H1 (cell line): Measurements from ENCODE around the gene VSIG10L2. TPM values are rescaled to one million over a fixed set of nuclear protein-coding genes. Genes with fewer than 3 reads are reported as not detected.

ENCODE experiments used
- CTCF ChIA-PET: fragments of 300-600 bp; sonication (Branson Sonifier 250); formaldehyde crosslinking; loops from one replicate; lab custom pipeline; 2021; ENCODE audit not compliant: partially characterized antibody; lab: Charles Lee
- POLR2A ChIA-PET: fragments of 300-600 bp; sonication (Branson Sonifier 250); formaldehyde crosslinking; loops from one replicate; lab custom pipeline; 2021; ENCODE audit warnings: inconsistent platforms; ENCODE audit not compliant: partially characterized antibody; lab: Charles Lee
- DNase-seq, 2 experiments: peaks; one replicate each; pipeline versions ENCODE4 v3.0.0 to v3.0.0-alpha.2; 2010 to 2022; ENCODE audit warnings: low spot score in 2 of 2, low read depth in 1 of 2, mixed read lengths in 1 of 2
- FAIRE-seq: peaks from 2 replicates; lab custom pipeline; 2011; peaks lifted over from hg19 to GRCh38; lab: Jason Lieb, UNC
- H2AFZ ChIP-seq: 2 replicates; pipeline ENCODE4 v1.8.1; 2012; ENCODE audit warnings: low read length, inconsistent platforms
- H2AK5ac ChIP-seq: 2 replicates; pipeline ENCODE4 v1.6.1; 2013; ENCODE audit warnings: low read depth, low read length
- H2BK120ac ChIP-seq: replicated peaks from 2 replicates; pipeline ENCODE3; 2013; ENCODE audit warnings: low read depth, low read length, inconsistent platforms
- H2BK12ac ChIP-seq: 2 replicates; pipeline ENCODE4 v1.6.1; 2013; ENCODE audit warnings: low read depth, low read length
- H2BK15ac ChIP-seq: 2 replicates; pipeline ENCODE4 v1.6.1; 2013; ENCODE audit warnings: low read length
- H2BK20ac ChIP-seq: 2 replicates; pipeline ENCODE4 v1.6.1; 2013; ENCODE audit warnings: low read length
- H2BK5ac ChIP-seq: 2 replicates; pipeline ENCODE4 v1.6.1; 2013; ENCODE audit warnings: low read depth, low read length
- H3K14ac ChIP-seq: 2 replicates; pipeline ENCODE4 v1.6.1; 2013; ENCODE audit warnings: inconsistent platforms; ENCODE audit not compliant: insufficient read length
- H3K18ac ChIP-seq: 2 replicates; pipeline ENCODE4 v1.6.1; 2013; ENCODE audit warnings: low read length; ENCODE audit errors: extremely low read depth
- H3K23ac ChIP-seq: 2 replicates; pipeline ENCODE4 v1.6.1; 2013; ENCODE audit warnings: inconsistent platforms; ENCODE audit not compliant: insufficient read length
- H3K23me2 ChIP-seq: 2 replicates; pipeline ENCODE4 v1.6.1; 2013; ENCODE audit warnings: low read depth, low read length
- H3K27ac ChIP-seq: 2 replicates; pipeline ENCODE4 v1.6.1; 2011; ENCODE audit warnings: low read depth, low read length, inconsistent platforms
- H3K27me3 ChIP-seq, 4 experiments: replicated peaks in 1 of 4; 1 replicate in 1 of 4; 2 replicates in 3 of 4; pipeline versions ENCODE4 v1.6.1 to v1.8.1; 2011 to 2013; ENCODE audit warnings: low read length in 3 of 4, mild to moderate bottlenecking in 3 of 4, inconsistent platforms in 2 of 4, mixed read lengths in 2 of 4, moderate library complexity in 1 of 4; ENCODE audit not compliant: control insufficient read depth in 3 of 4, insufficient read depth in 3 of 4; ENCODE audit errors: extremely low read depth in 1 of 4
- H3K36me3 ChIP-seq, 4 experiments: 2 replicates each; pipeline versions ENCODE4 v1.6.1 to v1.8.1; 2011 to 2013; ENCODE audit warnings: mild to moderate bottlenecking in 4 of 4, low read length in 3 of 4, moderate library complexity in 2 of 4, control low read depth in 1 of 4, inconsistent platforms in 1 of 4; ENCODE audit not compliant: insufficient read depth in 4 of 4, control insufficient read depth in 2 of 4
- H3K4ac ChIP-seq: replicated peaks from 2 replicates; pipeline ENCODE3; 2013; ENCODE audit warnings: low read length, low read depth, mixed read lengths, inconsistent platforms; ENCODE audit not compliant: insufficient read length
- H3K4me1 ChIP-seq, 4 experiments: replicated peaks in 1 of 4; 1 replicate in 1 of 4; 2 replicates in 3 of 4; pipeline versions ENCODE4 v1.6.1 to v1.8.1; 2011 to 2013; ENCODE audit warnings: low read length in 3 of 4, inconsistent platforms in 2 of 4, mixed read lengths in 1 of 4; ENCODE audit not compliant: insufficient read depth in 4 of 4, control insufficient read depth in 3 of 4
- H3K4me2 ChIP-seq, 2 experiments: 2 replicates each; pipeline versions ENCODE4 v1.6.1 to v1.8.1; 2011 to 2013; ENCODE audit warnings: low read depth in 2 of 2, low read length in 2 of 2, control low read depth in 1 of 2, inconsistent platforms in 1 of 2, mild to moderate bottlenecking in 1 of 2; ENCODE audit not compliant: insufficient read depth in 1 of 2
- H3K4me3 ChIP-seq, 4 experiments: fragments of 200-600, 300-600 bp in 1 of 4; sonication (generic), shearing (Covaris generic), sonication (Bioruptor Twin) in 1 of 4; 2 replicates each; pipeline versions ENCODE4 v1.5.1 to v1.8.1; 2011 to 2016; ENCODE audit warnings: low read length in 4 of 4, low read depth in 3 of 4, control low read depth in 2 of 4, inconsistent platforms in 2 of 4, mild to moderate bottlenecking in 2 of 4, mixed read lengths in 1 of 4, moderate library complexity in 1 of 4; ENCODE audit not compliant: insufficient read depth in 2 of 4; ENCODE audit errors: extremely low read depth in 1 of 4
- H3K56ac ChIP-seq: replicated peaks from 2 replicates; pipeline ENCODE3; 2013; ENCODE audit warnings: low read depth, mild to moderate bottlenecking, mixed read lengths, low read length, inconsistent platforms; ENCODE audit not compliant: insufficient read length
- H3K79me1 ChIP-seq: 2 replicates; pipeline ENCODE4 v1.6.1; 2013; ENCODE audit warnings: low read depth, low read length, control low read depth
- H3K79me2 ChIP-seq, 2 experiments: 2 replicates each; pipeline versions ENCODE4 v1.6.1 to v1.8.1; 2012 to 2013; ENCODE audit warnings: low read length in 2 of 2, mild to moderate bottlenecking in 2 of 2, inconsistent platforms in 1 of 2; ENCODE audit not compliant: insufficient read depth in 2 of 2, control insufficient read depth in 1 of 2
- H3K9ac ChIP-seq, 4 experiments: replicated peaks in 1 of 4; 1 replicate in 1 of 4; 2 replicates in 3 of 4; pipeline versions ENCODE4 v1.6.1 to v1.8.1; 2011 to 2013; ENCODE audit warnings: low read depth in 3 of 4, low read length in 3 of 4, control low read depth in 2 of 4, mild to moderate bottlenecking in 2 of 4, moderate library complexity in 2 of 4, inconsistent platforms in 1 of 4; ENCODE audit errors: extremely low read depth in 1 of 4
- H3K9me3 ChIP-seq, 2 experiments: 2 replicates each; pipeline versions ENCODE4 v1.6.1 to v1.8.1; 2012 to 2013; ENCODE audit warnings: mild to moderate bottlenecking in 2 of 2, moderate library complexity in 2 of 2, control low read depth in 1 of 2, inconsistent platforms in 1 of 2, low read depth in 1 of 2, low read length in 1 of 2, mixed read lengths in 1 of 2; ENCODE audit not compliant: insufficient read depth in 2 of 2
- H4K20me1 ChIP-seq, 2 experiments: replicated peaks in 1 of 2; 2 replicates each; pipeline versions ENCODE3 to v1.8.1; 2011 to 2013; ENCODE audit warnings: inconsistent platforms in 2 of 2, low read length in 2 of 2, mild to moderate bottlenecking in 1 of 2; ENCODE audit not compliant: insufficient read depth in 2 of 2, control insufficient read depth in 1 of 2
- H4K5ac ChIP-seq: 2 replicates; pipeline ENCODE4 v1.6.1; 2013; ENCODE audit warnings: low read length, low read depth, mixed read lengths, inconsistent platforms; ENCODE audit not compliant: insufficient read length
- H4K8ac ChIP-seq: 2 replicates; pipeline ENCODE4 v1.8.0; 2013; ENCODE audit warnings: mild to moderate bottlenecking, moderate library complexity, low read length, inconsistent platforms; ENCODE audit not compliant: insufficient read depth; ENCODE audit errors: extremely low read depth
- H4K91ac ChIP-seq: replicated peaks from 2 replicates; pipeline ENCODE3; 2013; ENCODE audit warnings: low read length, mixed read lengths, inconsistent platforms; ENCODE audit not compliant: insufficient read length
- EGR1 ChIP-seq: IDR thresholded peaks from 2 replicates; pipeline ENCODE4 v1.6.1; 2011; ENCODE audit warnings: low read depth, low read length, borderline replicate concordance
- JUN ChIP-seq: IDR thresholded peaks from 2 replicates; pipeline ENCODE4 v1.6.1; 2011; ENCODE audit warnings: low read depth, mild to moderate bottlenecking, improper control_type of control experiment, low read length
- POLR2A ChIP-seq, 2 experiments: IDR thresholded peaks; 1 replicate in 1 of 2; 2 replicates in 1 of 2; pipeline ENCODE4 v1.6.1; 2011; ENCODE audit warnings: low read depth in 2 of 2, low read length in 2 of 2, mild to moderate bottlenecking in 2 of 2; ENCODE audit errors: control extremely low read depth in 1 of 2
- RNF2 ChIP-seq: fragments of 200-900, 300-1000 bp; sonication (generic); IDR thresholded peaks from 2 replicates; pipeline ENCODE4 v1.7.1; 2016; ENCODE audit warnings: borderline replicate concordance, low read depth, mild to moderate bottlenecking, antibody characterized with exemption, low read length; ENCODE audit not compliant: poor library complexity, severe bottlenecking; ENCODE audit errors: missing control alignments
- SP2 ChIP-seq: IDR thresholded peaks from 2 replicates; pipeline ENCODE4 v1.6.1; 2012; ENCODE audit warnings: mild to moderate bottlenecking, low read length, inconsistent platforms
- TBP ChIP-seq: IDR thresholded peaks from 2 replicates; pipeline ENCODE4 v1.6.1; 2011; ENCODE audit warnings: low read depth, low read length, improper control_type of control experiment
- ZNF274 ChIP-seq: IDR thresholded peaks from 2 replicates; pipeline ENCODE4 v1.7.0; 2012; ENCODE audit warnings: low read length, borderline replicate concordance; ENCODE audit errors: extremely low read depth
- WGBS, 2 experiments: shearing (Covaris generic) in 1 of 2; methylation state at CpG; one replicate each; pipeline versions ENCODE4 v1.1.6 to v1.1.7; 2013 to 2015; ENCODE audit warnings: low lambda C conversion rate in 2 of 2, mixed read lengths in 2 of 2, inconsistent platforms in 1 of 2, low coverage in 1 of 2, missing lambda C conversion rate in 1 of 2; ENCODE audit not compliant: insufficient replicate concordance in 2 of 2, insufficient coverage in 1 of 2, insufficient read length in 1 of 2; ENCODE audit errors: extremely low coverage in 1 of 2, missing lambda C conversion rate in 1 of 2; 5-methylcytosine and 5-hydroxymethylcytosine counted together
- polyA plus RNA-seq, 7 experiments: library from polyadenylated mRNA; depleted of rRNA in 3 of 7; stranded (reverse) in 5 of 7; unstranded in 2 of 7; fragments of >200 nt in 5 of 7; fragments of 200-250 nt in 2 of 7; gene quantifications; 1 replicate in 5 of 7; 2 replicates in 1 of 7; 4 replicates in 1 of 7; pipeline versions ENCODE4 v1.2.1 to v1.2.3, GENCODE V29; 2011 to 2013; ENCODE audit warnings: missing spikeins in 2 of 7, mixed read lengths in 2 of 7
- total RNA-seq: library from RNA; stranded (reverse); fragmentation: NEBNext Ultra II Directional; extraction: Animal tissue kit (Norgen Biotek cat#: 25700); gene quantifications from 2 replicates; pipeline ENCODE4 v1.2.1, GENCODE V29; 2021

The VSIG10L2 gene
- total and polyA plus RNA-seq, 2 of the 8 experiments (the other 6 are each of a cell fraction or from before 2014, with no cell fraction given): not detected

- Histone ChIP-seq H2AFZ (no peak overlapping the region), H2BK5ac (no peak overlapping the region), H3K23me2 (no peaks in the 10 kb centered on the region), H3K9ac (no peak overlapping the region), H3K27me3 (no peaks in the 10 kb centered on the region), H4K8ac (no peak overlapping the region), H3K79me1 (no peaks in the 10 kb centered on the region), H4K91ac (no peak overlapping the region), H3K4ac (no peak overlapping the region), H2AK5ac (no peak overlapping the region), H3K4me1 (no peaks in the 10 kb centered on the region), H3K79me2 (no peaks in the 10 kb centered on the region), H3K56ac (no peak overlapping the region), H2BK20ac (no peak overlapping the region), H3K18ac (no peak overlapping the region), H3K27ac (no peak overlapping the region), H4K20me1 (no peaks in the 10 kb centered on the region), H3K9me3 (no peaks in the 10 kb centered on the region), H2BK120ac (no peak overlapping the region), H3K23ac (no peak overlapping the region), H3K4me2 (no peak overlapping the region), H3K14ac (no peak overlapping the region), H2BK12ac (no peak overlapping the region), H3K36me3 (peaks cover 0 to 9% (median 0%) of the 10 kb centered on the region in 4 experiments; a peak in 2 of 8 replicates), H3K4me3 (no peak overlapping the region), H2BK15ac (no peak overlapping the region), H4K5ac (no peak overlapping the region)
- ChIA-PET POLR2A (no interaction called here), CTCF (interaction anchor here (0.7 to 2.0 kb wide), 17 partner anchors 8 to 169 kb away, joined by 3 to 6 read pairs (median 3); no protein-coding TSS in a partner anchor)
- 87% methylated on average over 6 of the region's 6 CpGs; no CpG with 5 or more reads in 1 of the 2 experiments for WGBS, 2 experiments
- no peak for DNase-seq
- no peak for FAIRE-seq
- TF ChIP-seq EGR1 (no peak), JUN (no peak), POLR2A (IDR thresholded peaks at IDR 0.05; ENCODE audit: control extremely low read depth in 1 of 2, low read depth in 2 of 2, low read length in 2 of 2) (no peak), SP2 (no peak), TBP (no peak), RNF2 (no peak), ZNF274 (no peak)
Observed at GRCh38 chr11:125971618-125972017, 25.8 kb downstream of the VSIG10L2 start.
